ENCODE results near the gene TMEM255B.

The TMEM255B gene

GRCh38 chr13:113777311-113778260 lies 18.6 kb downstream of the TMEM255B start:
- no peak overlapping the region for H3K4me3 ChIP-seq (ENCODE audit: insufficient read depth, low read length, poor library complexity, severe bottlenecking)
- no peak overlapping the region for H2AFZ ChIP-seq (ENCODE audit: low read depth, low read length, severe bottlenecking)
- H3K9me3 ChIP-seq (ENCODE audit: insufficient read depth, low read length): no peaks in the 10 kb centered on the region
- H3K27me3 ChIP-seq (ENCODE audit: low read length): no peaks in the 10 kb centered on the region
- TF ChIP-seq EZH2phosphoT487 (conservative IDR thresholded peaks at IDR 0.05; ENCODE audit: low read length): no peak
- TF ChIP-seq CTCF (IDR thresholded peaks at IDR 0.05; ENCODE audit: insufficient read depth, low read length, poor library complexity, severe bottlenecking): no peak
- no peaks in the 10 kb centered on the region for H4K20me1 ChIP-seq (ENCODE audit: low read depth, low read length)
- H3K9me2 ChIP-seq (replicated peaks; ENCODE audit: insufficient read depth, low read length): no peaks in the 10 kb centered on the region
- no peaks in the 10 kb centered on the region for H3K36me3 ChIP-seq (ENCODE audit: low read length)
- no peaks in the 10 kb centered on the region for H3F3A ChIP-seq (ENCODE audit: insufficient read depth)
- H3K4me2 ChIP-seq (ENCODE audit: low read depth, low read length, poor library complexity, severe bottlenecking): no peak overlapping the region
- no peak overlapping the region for H3K9ac ChIP-seq (ENCODE audit: low read length)
- no peaks in the 10 kb centered on the region for H3K79me2 ChIP-seq (ENCODE audit: insufficient read depth, low read length)
- H3K27ac ChIP-seq (ENCODE audit: low read depth, low read length): no peak overlapping the region

GRCh38 chr13:113781571-113781970 lies 22.5 kb downstream of the TMEM255B start:
- Histone ChIP-seq H3K79me2 (ENCODE audit: insufficient read depth, low read length) (no peaks in the 10 kb centered on the region), H3K4me3 (ENCODE audit: insufficient read depth, low read length, poor library complexity, severe bottlenecking) (no peak overlapping the region), H3K36me3 (ENCODE audit: low read length) (no peaks in the 10 kb centered on the region), H3K27ac (ENCODE audit: low read depth, low read length) (no peak overlapping the region), H4K20me1 (ENCODE audit: low read depth, low read length) (no peaks in the 10 kb centered on the region), H3K4me2 (ENCODE audit: low read depth, low read length, poor library complexity, severe bottlenecking) (no peak overlapping the region), H3K9me3 (ENCODE audit: insufficient read depth, low read length) (no peaks in the 10 kb centered on the region), H3F3A (ENCODE audit: insufficient read depth) (no peaks in the 10 kb centered on the region), H3K27me3 (ENCODE audit: low read length) (no peaks in the 10 kb centered on the region), H3K9me2 (replicated peaks; ENCODE audit: insufficient read depth, low read length) (no peaks in the 10 kb centered on the region), H3K9ac (ENCODE audit: low read length) (no peak overlapping the region), H2AFZ (ENCODE audit: low read depth, low read length, severe bottlenecking) (no peak overlapping the region)
- TF ChIP-seq CTCF (IDR thresholded peaks at IDR 0.05; ENCODE audit: insufficient read depth, low read length, poor library complexity, severe bottlenecking) (no peak), EZH2phosphoT487 (conservative IDR thresholded peaks at IDR 0.05; ENCODE audit: low read length) (no peak)

GRCh38 chr13:113782472-113782871 lies 23.4 kb downstream of the TMEM255B start:
- Histone ChIP-seq H3K27ac (ENCODE audit: low read depth, low read length) (no peak overlapping the region), H3K27me3 (ENCODE audit: low read length) (no peaks in the 10 kb centered on the region), H2AFZ (ENCODE audit: low read depth, low read length, severe bottlenecking) (no peak overlapping the region), H3F3A (ENCODE audit: insufficient read depth) (no peaks in the 10 kb centered on the region), H3K9ac (ENCODE audit: low read length) (no peak overlapping the region), H3K36me3 (ENCODE audit: low read length) (no peaks in the 10 kb centered on the region), H3K79me2 (ENCODE audit: insufficient read depth, low read length) (no peaks in the 10 kb centered on the region), H3K9me2 (replicated peaks; ENCODE audit: insufficient read depth, low read length) (no peaks in the 10 kb centered on the region), H3K4me2 (ENCODE audit: low read depth, low read length, poor library complexity, severe bottlenecking) (no peak overlapping the region), H3K4me3 (ENCODE audit: insufficient read depth, low read length, poor library complexity, severe bottlenecking) (no peak overlapping the region), H4K20me1 (ENCODE audit: low read depth, low read length) (no peaks in the 10 kb centered on the region), H3K9me3 (ENCODE audit: insufficient read depth, low read length) (no peaks in the 10 kb centered on the region)
- TF ChIP-seq CTCF (IDR thresholded peaks at IDR 0.05; ENCODE audit: insufficient read depth, low read length, poor library complexity, severe bottlenecking) (no peak), EZH2phosphoT487 (conservative IDR thresholded peaks at IDR 0.05; ENCODE audit: low read length) (no peak)

Data from SU-DHL-6 (cell line).